Measurements from ENCODE around the gene LHB. TPM values are rescaled to one million over a fixed set of nuclear protein-coding genes. Genes with fewer than 3 reads are reported as not detected.

The LHB gene
- total and polyA plus RNA-seq, 7 experiments from 2014 or later = not detected

DNA sequence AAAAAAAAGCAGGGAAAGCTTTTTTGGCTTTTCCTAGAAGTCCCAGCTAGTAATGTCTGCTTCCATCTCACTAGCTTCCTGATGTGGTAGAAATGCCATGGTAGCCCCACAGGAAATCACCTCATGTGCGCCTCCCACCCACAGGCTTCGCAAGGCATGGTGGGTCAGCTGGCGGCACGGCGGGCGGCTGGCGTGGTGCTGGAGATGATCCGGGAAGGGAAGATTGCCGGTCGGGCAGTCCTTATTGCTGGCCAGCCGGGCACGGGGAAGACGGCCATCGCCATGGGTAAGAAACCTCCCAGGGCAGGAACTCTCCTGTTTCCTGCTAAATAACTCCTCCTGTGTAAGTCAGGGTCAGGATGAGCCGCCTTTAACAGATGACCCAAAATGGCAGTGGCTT, 12.8 kb downstream of the LHB start:
- intact Hi-C loops (cut with micrococcal nuclease) = no loop called here
- Histone ChIP-seq H3K27me3 (ENCODE audit: control insufficient read depth in 2 of 2, insufficient read depth in 2 of 2, low read length in 2 of 2) (no peaks in the 10 kb centered on the region), H3K4me1 (ENCODE audit: control insufficient read depth in 2 of 2, insufficient read depth in 2 of 2, low read length in 2 of 2) (no peaks in the 10 kb centered on the region), H3K36me3 (ENCODE audit: control insufficient read depth in 2 of 3, insufficient read depth in 3 of 3, low read length in 3 of 3) (peaks cover 0 to 57% (median 3%) of the 10 kb centered on the region in 3 experiments), H3K4me3 (ENCODE audit: low read length) (no peak overlapping the region), H3K9me3 (ENCODE audit: control insufficient read depth in 2 of 3, low read length in 3 of 3) (no peaks in the 10 kb centered on the region), H3K27ac (ENCODE audit: low read depth, low read length) (no peak overlapping the region)
- ATAC-seq (no peak), DNase-seq (no peak)
- POLR2A ChIA-PET = no interaction called here
- CTCF ChIA-PET = interaction anchor here (0.6 to 0.9 kb wide), 2 partner anchors 10 to 209 kb away, joined by 3 to 8 read pairs; partner anchors contain the start of gene RUVBL2
- H3K4me3 Mint-ChIP-seq = no peak overlapping the region
- H3K27me3 Mint-ChIP-seq = no peaks in the 10 kb centered on the region
- no peaks in the 10 kb centered on the region for H3K9me3 Mint-ChIP-seq
- H3K27ac Mint-ChIP-seq = no peak overlapping the region
- peaks cover 0 to 21% (median 0%) of the 10 kb centered on the region in 5 donors for H3K36me3 Mint-ChIP-seq
- peaks cover 0 to 7% (median 4%) of the 10 kb centered on the region in 7 donors for H3K4me1 Mint-ChIP-seq

DNA sequence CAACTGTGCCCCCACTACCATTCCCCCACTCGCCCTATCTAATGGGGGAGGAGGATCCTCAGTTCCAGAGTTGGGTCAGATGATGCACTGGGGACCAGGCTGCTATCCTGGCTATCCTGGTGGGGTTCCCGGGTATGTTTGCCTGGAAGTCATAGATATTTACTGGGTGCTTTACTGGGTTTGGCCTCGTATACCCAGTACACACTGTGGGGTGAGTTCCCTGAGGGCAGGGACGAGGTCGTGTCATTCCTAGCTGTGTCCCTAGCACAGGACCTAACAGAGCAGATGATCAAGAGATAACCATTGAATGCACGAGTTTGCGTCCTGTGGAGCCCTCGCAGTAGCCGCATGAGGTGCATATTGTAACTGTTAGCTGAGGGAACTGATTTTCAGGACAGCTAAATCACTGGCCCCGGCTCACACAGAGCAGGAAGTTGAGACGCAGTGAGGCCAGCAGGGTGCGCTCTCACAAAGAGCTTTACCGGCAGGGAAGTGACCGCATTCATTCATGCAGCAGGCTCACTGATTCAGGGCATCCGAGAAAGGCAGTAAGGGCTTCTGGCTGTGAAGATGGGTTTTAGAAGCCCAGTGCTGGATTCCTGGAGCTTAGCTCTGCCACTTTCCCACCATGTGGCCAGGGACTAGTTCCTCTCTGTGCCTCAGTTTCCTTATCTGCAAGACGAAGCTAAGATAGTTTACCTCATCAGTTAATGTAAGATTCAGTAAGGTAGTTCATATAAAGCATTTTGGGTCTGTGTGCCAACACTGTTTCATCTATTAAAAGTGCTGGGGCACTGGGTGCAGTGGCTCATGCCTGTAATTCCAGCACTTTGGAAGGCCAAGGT, 17.2 kb downstream of the LHB start:
- peaks cover 0 to 27% (median 0%) of the 10 kb centered on the region in 3 experiments for H3K36me3 ChIP-seq (ENCODE audit: control insufficient read depth in 2 of 3, insufficient read depth in 3 of 3, low read length in 3 of 3)
- H3K27ac ChIP-seq (ENCODE audit: low read depth, low read length) = no peak overlapping the region
- Mint-ChIP-seq H3K36me3 (peaks cover 0 to 16% (median 0%) of the 10 kb centered on the region in 5 donors), H3K4me3 (no peak overlapping the region), H3K27me3 (no peaks in the 10 kb centered on the region), H3K27ac (peak overlapping the region in 1 of 9 donors; percentile 31), H3K4me1 (peaks cover 13 to 28% (median 20%) of the 10 kb centered on the region in 7 donors), H3K9me3 (no peaks in the 10 kb centered on the region)
- intact Hi-C loops (cut with micrococcal nuclease) = loop anchor here (2.0 to 10.0 kb wide), 4 partner anchors 55 to 675 kb away; partner anchors contain the start of genes CGB7 (in 1 of the 2), EMP3 (in 1 of the 2) and KCNA7 (in 1 of the 2)
- ChIA-PET POLR2A (interaction anchor here (0.8 kb wide), 1 partner anchor 796 kb away, joined by 3 read pairs; no protein-coding TSS in a partner anchor), CTCF (interaction anchor here (0.8 to 2.8 kb wide), 7 partner anchors 9 to 74 kb away, joined by 3 to 11 read pairs (median 3); no protein-coding TSS in a partner anchor)
- peak; percentile 94 for ATAC-seq
- no peaks in the 10 kb centered on the region for H3K27me3 ChIP-seq (ENCODE audit: control insufficient read depth in 2 of 2, insufficient read depth in 2 of 2, low read length in 2 of 2)
- no peaks in the 10 kb centered on the region for H3K9me3 ChIP-seq (ENCODE audit: control insufficient read depth in 2 of 3, low read length in 3 of 3)
- H3K4me1 ChIP-seq (ENCODE audit: control insufficient read depth in 2 of 2, insufficient read depth in 2 of 2, low read length in 2 of 2) = peaks cover 4% of the 10 kb centered on the region in 2 donors
- no peak overlapping the region for H3K4me3 ChIP-seq (ENCODE audit: low read length)
- DNase-seq = peak; percentile 42 to 66 (median 61)

DNA sequence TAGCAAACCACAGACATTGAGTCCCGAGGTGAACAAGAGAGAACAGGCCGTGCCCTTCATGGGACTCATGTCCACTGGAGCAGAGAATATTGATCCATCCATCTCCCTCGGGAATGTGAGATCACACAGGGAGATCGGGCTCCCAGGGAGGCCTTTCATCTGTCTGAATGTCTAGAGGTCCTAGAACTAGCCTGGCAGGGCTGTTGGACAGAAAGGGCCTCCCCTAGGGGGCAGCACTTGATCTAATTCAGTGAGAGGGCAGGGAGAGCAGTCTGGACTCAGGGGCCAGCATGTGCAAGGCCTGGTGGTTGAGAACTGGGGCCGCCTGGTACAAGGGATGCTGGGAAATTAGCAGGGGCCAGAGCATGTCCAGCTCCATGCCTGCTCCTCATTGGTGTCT, 18.9 kb downstream of the LHB start:
- peak overlapping the region in 1 of 9 donors; percentile 23 for H3K27ac Mint-ChIP-seq
- Histone ChIP-seq H3K9me3 (ENCODE audit: control insufficient read depth in 2 of 3, low read length in 3 of 3) (no peaks in the 10 kb centered on the region), H3K27me3 (ENCODE audit: control insufficient read depth in 2 of 2, insufficient read depth in 2 of 2, low read length in 2 of 2) (no peaks in the 10 kb centered on the region), H3K36me3 (ENCODE audit: control insufficient read depth in 2 of 3, insufficient read depth in 3 of 3, low read length in 3 of 3) (peaks cover 0 to 10% (median 0%) of the 10 kb centered on the region in 3 experiments), H3K4me3 (ENCODE audit: low read length) (no peak overlapping the region), H3K4me1 (ENCODE audit: control insufficient read depth in 2 of 2, insufficient read depth in 2 of 2, low read length in 2 of 2) (peaks cover 13% of the 10 kb centered on the region in 2 donors), H3K27ac (ENCODE audit: low read depth, low read length) (no peak overlapping the region)
- peaks cover 20 to 39% (median 31%) of the 10 kb centered on the region in 7 donors for H3K4me1 Mint-ChIP-seq
- intact Hi-C loops (cut with micrococcal nuclease) = loop anchor here (2.0 to 10.0 kb wide), 4 partner anchors 57 to 673 kb away; partner anchors contain the start of genes CGB7 (in 1 of the 2), EMP3 (in 1 of the 2) and KCNA7 (in 1 of the 2)
- H3K36me3 Mint-ChIP-seq = peaks cover 0 to 6% (median 0%) of the 10 kb centered on the region in 5 donors
- no peaks in the 10 kb centered on the region for H3K9me3 Mint-ChIP-seq
- H3K4me3 Mint-ChIP-seq = peak overlapping the region in 1 of 10 donors; percentile 26
- CTCF ChIA-PET = interaction anchor here (0.9 kb wide), 1 partner anchor 19 kb away, joined by 3 read pairs; the partner anchor contains the start of gene LHB
- ATAC-seq (no peak), DNase-seq (peak in 3 of 9 donors; percentile 29 to 55 (median 38))
- POLR2A ChIA-PET = no interaction called here
- H3K27me3 Mint-ChIP-seq = no peaks in the 10 kb centered on the region

DNA sequence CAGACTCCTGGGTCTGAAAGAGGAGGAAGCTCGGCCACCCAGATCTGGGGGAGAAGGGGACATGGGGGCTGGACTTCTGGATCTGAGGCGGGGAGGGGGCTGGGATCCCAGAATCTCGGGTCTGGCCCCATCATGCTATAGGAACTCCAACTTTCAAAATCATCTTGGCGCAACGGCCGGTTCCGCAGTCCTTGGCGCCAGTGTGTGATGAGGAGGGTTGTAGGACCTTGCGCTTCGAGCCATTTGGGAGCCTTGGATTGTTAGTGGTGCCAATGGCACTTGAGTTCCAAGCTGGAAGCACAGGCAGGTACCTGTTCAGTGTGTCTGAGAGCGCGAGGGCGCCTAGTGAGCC, 22.9 kb downstream of the LHB start:
- ChIA-PET POLR2A (interaction anchor here (0.6 to 4.2 kb wide), 16 partner anchors 12 to 1884 kb away, joined by 3 to 58 read pairs (median 6); partner anchors contain the start of genes CA11, FTL, PIH1D1 and PPP1R15A), CTCF (interaction anchor here (0.7 to 2.1 kb wide), 14 partner anchors 10 to 687 kb away, joined by 3 to 10 read pairs (median 4); partner anchors contain the start of gene FTL)
- peak overlapping the region; percentile 70 for H3K4me3 ChIP-seq (ENCODE audit: low read length)
- intact Hi-C loops (cut with micrococcal nuclease) = loop anchor here (5.0 to 10.0 kb wide), 8 partner anchors 61 to 1518 kb away; partner anchors contain the start of genes ALDH16A1 (in 2 of the 2), PIH1D1 (in 2 of the 2), ASPDH (in 1 of the 2) and CGB7 (in 1 of the 2)
- H3K36me3 ChIP-seq (ENCODE audit: control insufficient read depth in 2 of 3, insufficient read depth in 3 of 3, low read length in 3 of 3) = peaks cover 0 to 4% (median 0%) of the 10 kb centered on the region in 3 experiments
- peak overlapping the region; percentile 80 for H3K27ac ChIP-seq (ENCODE audit: low read depth, low read length)
- H3K27me3 ChIP-seq (ENCODE audit: control insufficient read depth in 2 of 2, insufficient read depth in 2 of 2, low read length in 2 of 2) = no peaks in the 10 kb centered on the region
- H3K4me3 Mint-ChIP-seq = peak overlapping the region; percentile 95 to 100 (median 96)
- ATAC-seq = no peak
- no peaks in the 10 kb centered on the region for H3K9me3 Mint-ChIP-seq
- peak overlapping the region; percentile 89 to 99 (median 97) for H3K27ac Mint-ChIP-seq
- no peaks in the 10 kb centered on the region for H3K9me3 ChIP-seq (ENCODE audit: control insufficient read depth in 2 of 3, low read length in 3 of 3)
- H3K4me1 ChIP-seq (ENCODE audit: control insufficient read depth in 2 of 2, insufficient read depth in 2 of 2, low read length in 2 of 2) = peaks cover 23 to 24% of the 10 kb centered on the region in 2 donors
- H3K36me3 Mint-ChIP-seq = peaks cover 0 to 13% (median 0%) of the 10 kb centered on the region in 5 donors
- no peak for DNase-seq
- H3K27me3 Mint-ChIP-seq = no peaks in the 10 kb centered on the region
- H3K4me1 Mint-ChIP-seq = peaks cover 40 to 59% (median 46%) of the 10 kb centered on the region in 7 donors

DNA sequence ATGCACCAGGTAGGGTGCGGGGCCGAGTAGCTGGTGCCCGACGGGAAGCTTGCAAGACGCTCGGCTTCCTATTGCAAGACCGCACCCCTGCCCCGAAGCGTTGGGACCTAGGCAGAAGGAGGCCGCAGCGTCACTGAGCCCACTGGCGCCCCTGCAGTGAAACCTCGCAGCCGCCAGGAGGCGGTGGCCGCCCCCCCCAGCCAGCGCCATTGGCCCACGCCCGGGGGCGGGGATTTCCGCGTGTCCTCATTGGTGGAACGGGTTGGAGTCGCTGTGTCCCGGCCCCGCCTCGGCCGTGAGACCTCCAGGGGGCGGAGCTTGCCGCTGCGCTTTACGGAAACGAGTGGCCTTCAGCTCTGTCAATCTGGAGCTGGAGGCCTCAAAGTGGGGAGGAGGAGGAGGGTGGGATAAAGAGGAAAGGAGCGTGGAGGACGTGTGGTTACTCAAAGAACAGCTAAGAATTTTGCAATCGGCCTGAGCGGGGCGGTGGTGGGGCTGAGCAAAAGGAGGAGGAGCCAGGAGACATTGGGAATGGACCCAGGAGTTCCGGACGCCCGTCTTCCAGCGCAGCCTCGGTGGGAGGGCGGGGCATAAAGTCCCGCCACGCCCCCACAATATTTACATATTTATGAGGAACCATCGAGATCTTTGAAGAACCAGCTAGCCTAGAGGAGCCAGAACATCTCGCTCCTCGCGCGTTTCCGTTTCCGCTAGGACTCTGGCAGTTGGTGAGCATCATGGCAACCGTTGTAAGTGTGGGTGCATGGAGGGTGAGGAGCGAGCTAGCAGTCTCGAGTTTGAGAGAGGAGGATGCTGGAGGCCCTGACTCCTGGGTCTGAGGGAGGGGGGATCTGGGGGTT, 23.5 kb downstream of the LHB start, which contains the start of the genes GYS1 and RUVBL2:
Gene GYS1 (minus strand): TSS at position 135 of the 860 bp plus-strand sequence. CDS start 197 bp downstream, outside the sequence.
Gene RUVBL2 (plus strand): TSS at position 713 of the 860 bp plus-strand sequence. CDS start 25 bp downstream, at position 738.
- H3K9me3 ChIP-seq (ENCODE audit: control insufficient read depth in 2 of 3, low read length in 3 of 3) = no peaks in the 10 kb centered on the region
- H3K4me1 Mint-ChIP-seq = peaks cover 40 to 59% (median 46%) of the 10 kb centered on the region in 7 donors

More for the DNA sequence above, 23.5 kb downstream of the LHB start, which contains the start of the genes GYS1 and RUVBL2:
- Histone ChIP-seq H3K4me3 (ENCODE audit: low read length) (peak within 1 kb of the TSS; percentile 70), H3K27ac (ENCODE audit: low read depth, low read length) (peak within 1 kb of the TSS; percentile 80), H3K27me3 (ENCODE audit: control insufficient read depth in 2 of 2, insufficient read depth in 2 of 2, low read length in 2 of 2) (no peaks in the 10 kb centered on the region), H3K4me1 (ENCODE audit: control insufficient read depth in 2 of 2, insufficient read depth in 2 of 2, low read length in 2 of 2) (peaks cover 23 to 24% of the 10 kb centered on the region in 2 donors), H3K36me3 (ENCODE audit: control insufficient read depth in 2 of 3, insufficient read depth in 3 of 3, low read length in 3 of 3) (peaks cover 0 to 9% (median 0%) of the 10 kb centered on the region in 3 experiments)
- Mint-ChIP-seq H3K27me3 (no peaks in the 10 kb centered on the region), H3K9me3 (no peaks in the 10 kb centered on the region), H3K27ac (peak within 1 kb of the TSS; percentile 89 to 99 (median 97)), H3K4me3 (peak within 1 kb of the TSS; percentile 95 to 100 (median 96)), H3K36me3 (peaks cover 0 to 16% (median 4%) of the 10 kb centered on the region in 5 donors)
- intact Hi-C loops (cut with micrococcal nuclease) = loop anchor here (1.0 to 10.0 kb wide), 32 partner anchors 25 to 1519 kb away; partner anchors contain the start of genes ALDH16A1 (in 2 of the 2), DBP (in 2 of the 2), FTL (in 2 of the 2) and NUCB1 (in 2 of the 2)
- DNase-seq (peak; percentile 96 to 100 (median 99)), ATAC-seq (peak; percentile 95)
- POLR2A ChIA-PET = interaction anchor here (0.6 to 4.2 kb wide), 26 partner anchors 12 to 1883 kb away, joined by 3 to 58 read pairs (median 4); partner anchors contain the start of genes CA11, CARD8, FTL and PIH1D1
- CTCF ChIA-PET = interaction anchor here (0.6 to 2.1 kb wide), 22 partner anchors 10 to 817 kb away, joined by 3 to 10 read pairs (median 4); partner anchors contain the start of genes DHDH and FTL
